ENCODE data around the gene PVR. TPM values are rescaled to one million over a fixed set of nuclear protein-coding genes. Genes with fewer than 3 reads are reported as not detected.

The PVR gene
- total RNA-seq, 1 donor from 2014 or later, result 26.0 TPM

DNA sequence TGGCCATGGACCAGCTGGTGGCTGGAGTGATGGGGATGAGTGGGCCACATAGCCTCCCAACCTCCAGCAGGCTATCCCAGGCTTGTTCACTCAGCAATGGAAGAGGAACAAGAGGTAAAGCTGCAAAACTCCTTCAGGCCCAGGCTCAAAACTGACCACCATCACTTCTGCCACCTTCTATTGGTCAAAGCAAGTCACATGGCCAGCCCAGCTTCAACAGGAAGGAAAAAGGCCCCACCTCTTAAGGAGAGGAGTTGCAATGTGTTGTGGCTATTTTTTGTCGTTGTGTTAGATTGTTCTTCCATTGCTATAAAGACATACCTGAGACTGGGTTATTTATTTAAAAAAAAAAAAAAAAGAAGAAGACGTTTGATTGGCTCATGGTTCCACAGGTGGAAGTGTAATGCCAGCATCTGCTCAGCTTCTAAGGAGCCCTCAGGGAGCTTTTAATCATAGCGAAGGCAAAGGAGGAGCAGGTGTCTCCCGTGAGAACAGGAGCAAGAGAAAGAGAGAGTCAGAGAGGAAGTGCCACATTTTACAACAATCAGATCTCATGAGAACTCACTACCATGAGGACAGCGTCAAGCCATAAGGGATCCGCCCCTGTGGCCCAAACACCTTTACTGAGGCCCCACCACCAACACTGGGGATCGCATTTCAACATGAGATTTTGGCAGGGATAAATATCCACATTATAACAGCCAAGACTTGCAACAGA is 24.9 kb upstream of the PVR start:
- intact Hi-C loops (cut with DNase I), result no loop called here
- no peak overlapping the region for H3K4me3 ChIP-seq
- DNase-seq (ENCODE audit: extremely low spot score in 2 of 2), result no peak
- TF ChIP-seq POLR2AphosphoS5 (IDR thresholded peaks at IDR 0.05; ENCODE audit: insufficient read depth in 1 of 2, low read depth in 1 of 2) (no peak), POLR2A (IDR thresholded peaks at IDR 0.05) (no peak)
- TF ChIP-seq, protein P1, sequence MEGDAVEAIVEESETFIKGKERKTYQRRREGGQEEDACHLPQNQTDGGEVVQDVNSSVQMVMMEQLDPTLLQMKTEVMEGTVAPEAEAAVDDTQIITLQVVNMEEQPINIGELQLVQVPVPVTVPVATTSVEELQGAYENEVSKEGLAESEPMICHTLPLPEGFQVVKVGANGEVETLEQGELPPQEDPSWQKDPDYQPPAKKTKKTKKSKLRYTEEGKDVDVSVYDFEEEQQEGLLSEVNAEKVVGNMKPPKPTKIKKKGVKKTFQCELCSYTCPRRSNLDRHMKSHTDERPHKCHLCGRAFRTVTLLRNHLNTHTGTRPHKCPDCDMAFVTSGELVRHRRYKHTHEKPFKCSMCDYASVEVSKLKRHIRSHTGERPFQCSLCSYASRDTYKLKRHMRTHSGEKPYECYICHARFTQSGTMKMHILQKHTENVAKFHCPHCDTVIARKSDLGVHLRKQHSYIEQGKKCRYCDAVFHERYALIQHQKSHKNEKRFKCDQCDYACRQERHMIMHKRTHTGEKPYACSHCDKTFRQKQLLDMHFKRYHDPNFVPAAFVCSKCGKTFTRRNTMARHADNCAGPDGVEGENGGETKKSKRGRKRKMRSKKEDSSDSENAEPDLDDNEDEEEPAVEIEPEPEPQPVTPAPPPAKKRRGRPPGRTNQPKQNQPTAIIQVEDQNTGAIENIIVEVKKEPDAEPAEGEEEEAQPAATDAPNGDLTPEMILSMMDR (IDR thresholded peaks at IDR 0.05), result no peak
- no peaks in the 10 kb centered on the region for H3K4me1 ChIP-seq
- no peak overlapping the region for H3K27ac ChIP-seq
- H3K36me3 ChIP-seq, result no peaks in the 10 kb centered on the region
- H3K27me3 ChIP-seq, result no peaks in the 10 kb centered on the region
- H3K9me3 ChIP-seq, result no peaks in the 10 kb centered on the region

DNA sequence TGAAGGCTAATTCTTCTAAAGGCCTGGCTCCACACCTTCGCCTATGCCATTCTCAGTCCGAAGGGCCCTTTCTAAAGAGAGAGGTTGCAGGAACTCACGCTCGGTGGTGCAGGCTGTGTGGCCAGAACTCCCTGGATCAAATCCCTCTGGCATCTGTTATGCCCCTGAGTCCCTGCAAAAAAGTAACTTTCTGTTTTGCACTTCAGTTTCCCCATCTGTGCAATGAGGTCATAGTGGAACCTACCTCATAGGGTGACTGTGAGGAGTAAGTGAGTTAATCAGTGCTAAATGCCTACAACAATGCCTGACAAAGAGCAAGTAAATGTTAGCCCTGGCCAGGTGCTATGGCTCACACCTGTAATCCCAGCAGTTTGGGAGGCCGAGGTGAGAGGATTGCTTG is 23.0 kb upstream of the PVR start:
- TF ChIP-seq POLR2AphosphoS5 (IDR thresholded peaks at IDR 0.05; ENCODE audit: insufficient read depth in 1 of 2, low read depth in 1 of 2) (no peak), POLR2A (IDR thresholded peaks at IDR 0.05) (no peak)
- TF ChIP-seq, protein P1 (IDR thresholded peaks at IDR 0.05), result no peak
- no peak for DNase-seq (ENCODE audit: extremely low spot score in 2 of 2)
- intact Hi-C loops (cut with DNase I), result no loop called here
- Histone ChIP-seq H3K27me3 (no peaks in the 10 kb centered on the region), H3K27ac (no peak overlapping the region), H3K9me3 (no peaks in the 10 kb centered on the region), H3K4me1 (no peaks in the 10 kb centered on the region), H3K4me3 (no peak overlapping the region), H3K36me3 (no peaks in the 10 kb centered on the region)

DNA sequence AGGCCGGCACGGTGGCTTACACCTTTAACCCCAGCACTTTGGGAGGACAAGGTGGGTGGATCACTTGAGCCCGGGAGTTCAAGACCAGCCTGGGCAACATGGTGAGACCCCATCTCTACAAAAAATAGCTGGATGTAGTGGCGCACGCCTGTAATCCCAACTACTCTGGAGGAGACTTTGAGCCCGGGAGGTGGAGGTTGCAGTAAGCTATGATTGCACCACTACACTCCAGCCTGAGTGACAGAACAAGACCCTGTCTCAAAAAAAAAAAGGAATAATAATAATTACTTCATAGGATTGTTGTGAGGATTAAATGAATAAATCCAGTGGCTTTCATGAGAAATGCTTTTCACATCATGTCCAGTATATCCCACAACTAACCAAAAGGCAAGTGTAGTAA is 22.3 kb upstream of the PVR start:
- intact Hi-C loops (cut with DNase I), result no loop called here
- no peak for TF ChIP-seq POLR2A (IDR thresholded peaks at IDR 0.05)
- no peak for TF ChIP-seq POLR2AphosphoS5 (IDR thresholded peaks at IDR 0.05; ENCODE audit: insufficient read depth in 1 of 2, low read depth in 1 of 2)
- TF ChIP-seq, protein P1 (IDR thresholded peaks at IDR 0.05), result no peak
- no peak overlapping the region for H3K4me3 ChIP-seq
- DNase-seq (ENCODE audit: extremely low spot score in 2 of 2), result no peak
- no peaks in the 10 kb centered on the region for H3K36me3 ChIP-seq
- H3K4me1 ChIP-seq, result no peaks in the 10 kb centered on the region
- no peaks in the 10 kb centered on the region for H3K9me3 ChIP-seq
- no peak overlapping the region for H3K27ac ChIP-seq
- H3K27me3 ChIP-seq, result no peaks in the 10 kb centered on the region

DNA sequence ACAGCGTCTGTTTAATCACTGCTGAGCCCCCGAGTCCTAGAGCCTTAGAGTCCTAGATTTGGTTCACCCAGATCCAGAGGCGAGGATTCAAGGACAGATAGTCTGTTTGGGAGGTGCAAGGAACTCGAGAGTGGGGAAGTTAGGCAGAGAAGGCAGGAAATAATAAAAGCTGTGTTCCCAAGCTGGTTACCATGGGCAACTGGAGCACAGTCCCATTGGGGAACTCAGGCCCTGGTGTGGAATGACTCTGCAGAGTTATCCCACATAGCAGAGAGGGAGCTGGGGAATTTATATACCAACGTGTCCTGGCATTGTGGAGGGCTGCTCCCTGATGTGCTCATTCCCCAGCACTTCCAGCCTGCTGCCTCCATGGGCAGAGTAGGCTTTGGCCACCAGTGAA is 20.6 kb upstream of the PVR start:
- TF ChIP-seq POLR2A (IDR thresholded peaks at IDR 0.05), result no peak
- TF ChIP-seq, protein P1 (IDR thresholded peaks at IDR 0.05), result no peak
- no peak for TF ChIP-seq POLR2AphosphoS5 (IDR thresholded peaks at IDR 0.05; ENCODE audit: insufficient read depth in 1 of 2, low read depth in 1 of 2)
- no peaks in the 10 kb centered on the region for H3K9me3 ChIP-seq
- no peak for DNase-seq (ENCODE audit: extremely low spot score in 2 of 2)
- intact Hi-C loops (cut with DNase I), result no loop called here
- H3K27me3 ChIP-seq, result no peaks in the 10 kb centered on the region
- H3K36me3 ChIP-seq, result no peaks in the 10 kb centered on the region
- no peak overlapping the region for H3K27ac ChIP-seq
- no peak overlapping the region for H3K4me3 ChIP-seq
- H3K4me1 ChIP-seq, result no peaks in the 10 kb centered on the region

DNA sequence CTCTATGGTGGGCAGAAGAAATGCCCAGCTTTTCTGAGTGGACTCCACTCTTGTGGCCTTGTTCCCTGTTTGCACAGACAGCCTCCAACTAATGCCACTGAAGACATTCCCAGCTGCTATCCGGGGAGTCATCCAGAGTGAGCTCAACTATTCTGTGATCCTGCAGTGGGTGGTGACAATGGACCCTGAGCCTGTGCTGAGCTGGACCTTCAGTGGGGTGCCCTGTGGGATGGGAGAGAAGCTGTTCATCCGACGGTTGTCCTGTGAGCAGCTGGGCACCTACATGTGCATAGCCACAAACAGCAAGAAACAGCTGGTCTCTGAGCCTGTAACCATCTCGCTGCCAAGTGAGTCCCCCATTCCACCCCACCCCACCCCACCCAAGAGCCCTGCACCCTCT is 20.1 kb upstream of the PVR start:
- Histone ChIP-seq H3K4me3 (no peak overlapping the region), H3K36me3 (no peaks in the 10 kb centered on the region), H3K27ac (no peak overlapping the region), H3K9me3 (no peaks in the 10 kb centered on the region), H3K27me3 (no peaks in the 10 kb centered on the region), H3K4me1 (no peaks in the 10 kb centered on the region)
- no peak for TF ChIP-seq POLR2AphosphoS5 (IDR thresholded peaks at IDR 0.05; ENCODE audit: insufficient read depth in 1 of 2, low read depth in 1 of 2)
- no peak for TF ChIP-seq POLR2A (IDR thresholded peaks at IDR 0.05)
- TF ChIP-seq, protein P1 (IDR thresholded peaks at IDR 0.05), result no peak
- no peak for DNase-seq (ENCODE audit: extremely low spot score in 2 of 2)
- intact Hi-C loops (cut with DNase I), result no loop called here
